Fibroblast of the conjunctiva (primary cell): ENCODE measurements around the gene ALKAL2.

Experiments
- DNase-seq: peaks from one replicate; pipeline ENCODE4 v3.0.0-alpha.2; 2010; ENCODE audit warnings: low read depth

ALKAL2 gene

DNA sequence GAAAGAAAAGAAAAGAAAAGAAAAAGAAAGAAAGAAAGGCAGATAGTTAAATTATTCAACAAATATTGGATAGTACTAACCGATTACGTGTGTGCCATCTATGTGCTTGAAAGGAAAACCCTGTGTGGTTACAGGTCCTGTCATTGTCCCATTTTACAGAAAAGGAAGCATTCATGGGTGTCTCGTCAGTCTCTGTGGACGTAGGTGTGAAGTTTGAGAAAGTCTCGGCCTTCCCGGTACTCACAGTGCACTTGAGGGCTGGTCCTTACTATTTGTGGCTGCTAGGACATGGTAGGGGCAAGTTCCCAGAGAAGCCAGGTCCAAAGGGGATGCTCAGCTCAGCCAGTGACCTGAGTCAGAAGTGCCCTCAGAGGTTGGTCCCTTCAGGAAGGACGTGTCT lies 43.3 kb downstream of the ALKAL2 start:
- DNase-seq: no peak

DNA sequence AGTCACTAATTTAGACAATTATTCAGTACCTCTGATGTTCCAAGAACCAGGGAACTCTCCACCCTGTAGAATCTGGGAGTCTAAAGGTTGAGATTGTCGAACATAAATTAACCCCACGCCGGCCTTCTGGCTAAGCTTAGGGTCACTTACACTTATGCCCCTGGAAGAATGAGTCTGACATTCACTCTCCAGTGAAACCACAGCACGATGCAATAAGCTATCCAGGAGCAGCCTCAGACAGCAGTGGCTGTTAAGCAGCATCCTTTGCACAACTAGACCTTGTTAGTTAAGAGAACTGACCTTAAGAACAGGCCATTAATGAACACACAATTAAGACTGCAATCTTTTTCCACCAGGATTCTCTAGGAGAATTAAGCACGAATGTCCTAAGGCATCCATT lies 49.0 kb downstream of the ALKAL2 start:
- no peak for DNase-seq

DNA sequence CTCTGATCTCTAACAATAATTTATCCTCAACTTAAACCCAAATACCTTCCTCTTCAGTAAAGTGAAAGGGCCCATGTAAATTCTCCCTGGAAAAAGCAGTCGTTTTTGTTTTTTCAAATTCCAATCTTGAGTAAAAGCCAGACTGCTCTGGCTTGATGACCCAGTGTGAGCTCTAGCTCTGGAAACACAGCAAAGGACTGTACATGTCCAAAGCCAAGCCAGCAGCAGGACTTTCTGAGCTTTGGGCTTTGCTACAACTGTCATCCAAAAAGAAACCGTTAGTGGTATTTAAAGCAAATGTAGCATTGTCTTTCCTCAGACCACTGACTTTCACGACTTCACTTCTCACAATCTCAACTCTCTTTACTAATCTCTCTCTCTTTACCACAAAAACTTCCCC lies 49.5 kb downstream of the ALKAL2 start:
- DNase-seq: no peak

DNA sequence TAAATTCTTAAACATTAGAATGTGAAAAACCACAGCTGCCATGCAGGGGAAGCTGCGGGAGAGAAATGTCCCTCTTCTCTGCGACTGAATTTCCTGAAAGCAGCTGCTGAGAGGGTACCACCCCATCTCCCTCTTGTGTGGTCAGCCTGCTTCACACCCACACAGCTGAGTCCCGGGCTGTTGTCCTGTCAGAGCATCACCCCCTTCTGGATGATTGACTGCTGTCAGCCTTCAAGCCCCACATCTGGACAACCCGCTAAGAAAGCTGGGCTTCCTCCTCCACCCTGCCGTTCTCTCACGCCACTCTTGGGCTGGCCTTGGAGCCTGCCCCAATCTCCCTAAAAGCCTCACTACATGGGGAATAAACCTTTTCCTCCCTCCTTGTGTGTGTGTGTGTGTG lies 50.0 kb downstream of the ALKAL2 start:
- no peak for DNase-seq

DNA sequence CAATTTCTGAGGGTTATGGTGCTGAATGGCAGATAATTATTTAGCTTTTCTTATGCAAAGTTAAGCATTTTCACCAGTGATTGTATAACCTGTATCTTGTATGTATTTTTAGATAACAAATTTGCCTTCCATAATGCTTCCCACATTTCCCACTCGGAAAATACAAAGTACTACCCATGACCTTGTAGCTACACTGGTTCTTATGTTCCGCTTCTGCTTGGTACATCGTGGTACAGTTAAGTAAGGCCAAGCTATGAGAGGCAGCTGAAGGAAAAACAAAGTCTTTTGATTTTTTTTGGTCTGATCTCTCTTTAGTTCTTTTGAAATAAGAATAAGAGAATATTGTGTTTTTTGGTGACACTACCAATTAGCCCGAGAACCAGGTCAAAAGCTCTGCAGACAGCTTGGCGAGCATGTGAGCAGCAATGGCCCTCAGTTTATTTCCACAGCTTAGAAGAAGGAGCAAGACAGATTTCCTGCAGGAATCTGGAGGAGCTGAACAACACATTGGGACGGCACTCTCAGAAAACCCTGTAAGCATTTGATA lies 50.8 kb downstream of the ALKAL2 start:
- no peak for DNase-seq

DNA sequence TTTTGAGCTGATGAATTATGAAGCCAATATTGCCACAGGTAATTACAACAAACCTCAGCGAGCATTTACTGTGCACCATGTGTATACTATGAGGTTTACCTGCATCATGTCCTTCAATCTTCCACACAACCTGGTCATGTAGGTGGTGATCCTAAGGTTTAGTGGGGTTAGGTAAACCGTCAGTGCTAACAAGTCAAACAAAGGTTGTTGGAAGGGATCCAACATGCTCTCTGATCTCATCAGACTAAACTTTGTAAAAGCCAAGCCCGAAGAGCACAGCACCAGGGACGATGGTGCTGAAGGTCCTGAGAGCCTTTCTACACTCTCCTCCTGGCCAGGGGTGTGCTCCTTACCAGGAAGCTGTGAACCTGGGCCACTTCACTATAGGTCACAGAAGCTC lies 53.5 kb downstream of the ALKAL2 start:
- DNase-seq: no peak

DNA sequence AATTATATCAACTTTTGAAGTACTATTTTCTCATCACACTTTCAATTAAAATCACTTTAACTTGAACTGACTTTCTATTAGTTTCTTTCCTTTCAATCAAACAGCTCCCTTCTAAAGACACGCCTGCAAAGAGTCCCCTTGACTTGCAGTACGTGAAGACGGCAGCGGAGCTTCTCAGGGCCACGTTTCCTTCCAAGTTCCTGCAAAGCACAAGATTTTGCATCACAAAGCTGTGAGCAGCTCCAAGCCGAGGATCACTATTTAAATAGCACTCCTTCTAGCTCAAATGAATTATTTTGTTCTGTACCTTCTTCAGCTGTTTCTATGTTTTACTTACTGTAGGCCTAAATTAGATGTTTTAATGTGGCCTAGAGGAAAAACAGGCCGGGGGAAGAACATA lies 54.9 kb downstream of the ALKAL2 start:
- DNase-seq: no peak

DNA sequence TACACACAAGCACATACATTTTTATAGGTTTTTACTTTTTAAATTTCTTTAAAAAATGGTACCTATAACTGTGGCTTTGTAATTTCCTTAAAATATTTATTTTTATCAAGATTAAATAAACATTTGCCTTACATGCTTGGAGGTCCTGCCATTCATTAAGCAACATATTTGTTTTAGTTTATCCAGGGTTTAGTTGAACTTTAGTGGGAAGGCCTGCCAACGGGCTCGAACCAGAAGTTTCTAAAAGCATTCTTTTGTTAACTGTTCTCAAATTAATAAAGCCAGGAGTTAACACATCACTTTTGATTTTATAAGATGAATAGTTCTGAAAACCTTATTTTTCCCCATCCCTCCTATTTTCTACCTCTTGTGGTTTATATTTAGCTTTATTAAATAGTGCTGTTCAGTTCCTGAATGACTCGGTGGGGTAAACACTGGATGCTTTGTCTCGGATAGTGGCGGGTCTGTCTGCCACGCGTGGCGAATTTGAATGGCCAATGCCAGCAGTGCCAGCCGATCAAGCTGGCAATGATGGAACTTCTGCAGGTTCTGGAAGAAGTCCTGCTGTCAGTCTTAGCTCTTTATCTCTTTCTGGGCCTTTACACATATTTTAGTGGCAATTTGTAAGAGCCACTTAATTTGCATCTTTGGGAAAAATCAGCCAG lies 56.2 kb downstream of the ALKAL2 start:
- no peak for DNase-seq
